Osteoblast (primary cell): ENCODE results near the gene ZFP2. TPM values are rescaled to one million over a fixed set of nuclear protein-coding genes. Genes with fewer than 3 reads are reported as not detected.

Source experiments
- total RNA-seq: library from RNA; depleted of rRNA; stranded (reverse); fragments of >200 nt; gene quantifications from 2 replicates; pipeline ENCODE4 v1.2.3, GENCODE V29; 2012

Gene ZFP2
- total RNA-seq, 1 donor = 1.4 TPM

Other genes starting within 250 kb of the ZFP2 start
- 13.0 and 15.3 TPM in 2 replicates for gene ZNF354A, start 165.3 kb upstream of the ZFP2 start, total RNA-seq
- gene ZNF354B, start 36.0 kb upstream of the ZFP2 start, total RNA-seq = 12.3 and 14.1 TPM in 2 replicates
- 2.5 and 3.8 TPM in 2 replicates for gene ZNF454, start 45.3 kb downstream of the ZFP2 start, total RNA-seq
- not detected in 2 replicates for gene GRM6, start 99.4 kb downstream of the ZFP2 start, total RNA-seq
- gene ZNF879, start 127.9 kb downstream of the ZFP2 start, total RNA-seq = 6.2 and 8.3 TPM in 2 replicates
- gene ZNF354C, start 164.5 kb downstream of the ZFP2 start, total RNA-seq = 7.6 and 9.1 TPM in 2 replicates